ENCODE data around the gene HYI.

Gene HYI

DNA sequence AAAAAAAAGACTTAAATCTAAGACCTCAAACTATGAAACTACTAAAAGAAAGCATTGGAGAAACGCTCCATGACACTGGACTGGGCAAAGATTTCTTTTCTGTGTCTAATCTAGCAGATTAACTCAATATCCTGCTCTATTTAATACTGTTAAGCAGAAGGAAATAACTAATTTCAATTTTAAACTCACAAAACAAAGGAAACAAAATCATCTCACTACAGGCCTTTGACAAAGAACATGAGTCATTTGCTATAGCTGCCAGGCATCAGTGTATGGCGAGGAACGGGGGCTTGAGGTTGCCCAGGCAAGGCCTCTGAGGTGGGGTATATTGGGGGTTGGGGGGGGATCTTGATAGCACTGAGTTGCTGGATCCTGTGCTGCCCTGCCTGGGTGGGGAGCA is 43.2 kb downstream of the HYI start:
- no peak for DNase-seq (ENCODE audit: extremely low read depth, insufficient read length)
- TF ChIP-seq CTCF (IDR thresholded peaks at IDR 0.05; ENCODE audit: insufficient read depth, low read length, poor library complexity, severe bottlenecking), result no peak
- Histone ChIP-seq H3K36me3 (ENCODE audit: control insufficient read depth, insufficient read depth, low read length) (peaks cover 11% of the 10 kb centered on the region), H3K4me3 (replicated peaks; ENCODE audit: low read depth, low read length) (no peak overlapping the region), H3K27me3 (replicated peaks; ENCODE audit: control insufficient read depth, insufficient read depth, low read length) (no peaks in the 10 kb centered on the region)

DNA sequence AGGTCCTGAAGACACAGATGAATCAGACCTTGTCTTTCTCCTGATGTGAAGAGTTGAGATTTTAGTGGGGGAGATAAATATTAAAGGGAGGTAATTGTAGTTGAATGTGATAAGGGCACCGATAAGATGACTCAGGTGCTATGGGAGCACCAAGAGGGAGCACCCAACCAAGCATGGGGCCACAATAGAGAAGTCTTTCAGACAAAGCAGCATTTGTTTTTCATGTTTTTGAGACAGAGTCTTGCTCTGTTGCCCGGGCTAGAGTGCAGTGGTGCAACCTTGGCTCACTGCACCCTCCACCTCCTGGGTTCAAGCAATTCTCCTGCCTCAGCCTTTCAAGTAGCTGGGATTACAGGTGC is 47.9 kb downstream of the HYI start:
- DNase-seq (ENCODE audit: extremely low read depth, insufficient read length), result no peak
- peaks cover 13% of the 10 kb centered on the region for H3K36me3 ChIP-seq (ENCODE audit: control insufficient read depth, insufficient read depth, low read length)
- no peak overlapping the region for H3K4me3 ChIP-seq (replicated peaks; ENCODE audit: low read depth, low read length)
- H3K27me3 ChIP-seq (replicated peaks; ENCODE audit: control insufficient read depth, insufficient read depth, low read length), result no peaks in the 10 kb centered on the region
- no peak for TF ChIP-seq CTCF (IDR thresholded peaks at IDR 0.05; ENCODE audit: insufficient read depth, low read length, poor library complexity, severe bottlenecking)

GRCh38 chr1:43405219-43405875 is 48.4 kb downstream of the HYI start:
- H3K4me3 ChIP-seq (replicated peaks; ENCODE audit: low read depth, low read length), result no peak overlapping the region
- peaks cover 13% of the 10 kb centered on the region for H3K36me3 ChIP-seq (ENCODE audit: control insufficient read depth, insufficient read depth, low read length)
- no peak for TF ChIP-seq CTCF (IDR thresholded peaks at IDR 0.05; ENCODE audit: insufficient read depth, low read length, poor library complexity, severe bottlenecking)
- H3K27me3 ChIP-seq (replicated peaks; ENCODE audit: control insufficient read depth, insufficient read depth, low read length), result no peaks in the 10 kb centered on the region
- no peak for DNase-seq (ENCODE audit: extremely low read depth, insufficient read length)

DNA sequence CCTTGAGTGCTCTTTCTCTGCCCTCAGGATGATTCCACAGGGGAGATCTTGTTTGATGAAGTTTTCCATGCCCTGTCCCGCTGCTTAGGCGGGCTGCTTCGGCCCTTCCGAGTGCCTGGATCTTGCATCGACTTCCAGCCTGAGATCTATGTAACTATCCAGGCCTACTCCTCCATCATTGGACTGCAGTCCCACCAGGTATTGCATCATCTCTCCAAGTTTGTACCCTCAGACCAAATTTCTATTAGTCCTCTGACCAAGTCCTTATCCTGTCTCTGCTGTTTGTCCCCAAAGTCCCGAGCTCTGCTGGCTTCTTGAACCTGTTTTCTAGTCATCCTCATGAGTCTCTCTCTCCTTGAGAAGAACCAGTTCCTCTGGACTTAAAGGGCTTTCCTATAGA is 49.4 kb downstream of the HYI start:
- peaks cover 13% of the 10 kb centered on the region for H3K36me3 ChIP-seq (ENCODE audit: control insufficient read depth, insufficient read depth, low read length)
- H3K4me3 ChIP-seq (replicated peaks; ENCODE audit: low read depth, low read length), result no peak overlapping the region
- no peaks in the 10 kb centered on the region for H3K27me3 ChIP-seq (replicated peaks; ENCODE audit: control insufficient read depth, insufficient read depth, low read length)
- DNase-seq (ENCODE audit: extremely low read depth, insufficient read length), result no peak
- TF ChIP-seq CTCF (IDR thresholded peaks at IDR 0.05; ENCODE audit: insufficient read depth, low read length, poor library complexity, severe bottlenecking), result no peak

DNA sequence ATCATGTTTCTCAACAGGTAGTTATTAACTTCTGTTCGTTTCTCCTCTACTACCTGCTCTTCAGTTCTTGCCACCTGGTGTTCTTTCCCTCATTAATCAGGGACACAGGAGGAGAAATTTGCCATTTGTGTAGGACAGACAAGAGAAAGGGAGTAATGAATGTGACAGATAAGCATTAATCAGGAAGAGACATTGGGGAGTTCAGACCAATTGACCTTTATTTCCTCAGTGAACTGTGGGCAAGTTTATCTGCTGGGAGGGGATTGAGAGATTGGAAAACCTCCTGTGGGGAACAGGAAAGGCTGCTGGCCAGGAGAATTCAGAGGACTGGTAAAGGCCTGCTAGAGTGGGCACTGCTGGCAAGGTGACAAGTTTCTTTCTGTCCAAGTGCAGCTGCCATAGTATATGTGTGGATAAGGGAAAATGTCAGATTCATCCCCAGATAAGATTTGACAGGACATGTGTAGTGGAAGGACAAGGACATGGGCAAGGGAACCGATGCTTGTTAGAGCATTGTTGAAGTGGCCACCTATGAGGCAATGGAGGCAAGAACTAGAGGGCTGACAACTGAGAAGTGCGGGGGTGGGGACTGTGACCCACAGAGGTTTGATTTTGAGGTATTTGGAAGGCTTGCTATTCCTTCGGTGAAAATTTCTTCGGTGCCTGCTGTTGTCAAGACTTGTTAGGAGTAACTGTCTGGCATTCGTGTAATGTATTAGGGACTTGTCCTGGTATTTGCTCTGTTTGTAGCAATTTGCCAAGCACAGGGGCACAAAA is 51.5 kb downstream of the HYI start:
- no peak for TF ChIP-seq CTCF (IDR thresholded peaks at IDR 0.05; ENCODE audit: insufficient read depth, low read length, poor library complexity, severe bottlenecking)
- no peak overlapping the region for H3K4me3 ChIP-seq (replicated peaks; ENCODE audit: low read depth, low read length)
- peaks cover 13% of the 10 kb centered on the region for H3K36me3 ChIP-seq (ENCODE audit: control insufficient read depth, insufficient read depth, low read length)
- no peak for DNase-seq (ENCODE audit: extremely low read depth, insufficient read length)
- H3K27me3 ChIP-seq (replicated peaks; ENCODE audit: control insufficient read depth, insufficient read depth, low read length), result no peaks in the 10 kb centered on the region

Data from GM06990 (cell line).